ELR (cell line): Measurements from ENCODE around the gene CNOT4.
"Not testable (repeated sequence)": the region's sequence is repeated elsewhere in the genome, so short reads cannot be mapped to it uniquely, and the experiment has no call there.

Source experiments
- DNase-seq: peaks from one replicate; pipeline ENCODE4 v3.0.0-alpha.2; 2015; ENCODE audit warnings: low read depth

Gene CNOT4

GRCh38 chr7:135322571-135323340 is 187.1 kb downstream of the CNOT4 start:
- no peak for DNase-seq

- peak; percentile 10 for DNase-seq
These were observed 188.3 kb downstream of the CNOT4 start for GRCh38 chr7:135321556-135321955.

- DNase-seq = not testable (repeated sequence)
These were observed 188.9 kb downstream of the CNOT4 start for GRCh38 chr7:135320953-135321352.

- DNase-seq = peak; percentile 62
These were observed 189.6 kb downstream of the CNOT4 start for GRCh38 chr7:135320268-135320667.

- no peak for DNase-seq
These were observed 192.1 kb downstream of the CNOT4 start for GRCh38 chr7:135317676-135318325.

GRCh38 chr7:135316648-135317313 is 193.1 kb downstream of the CNOT4 start:
- DNase-seq = no peak

GRCh38 chr7:135313971-135314370 is 195.9 kb downstream of the CNOT4 start:
- no peak for DNase-seq
